HepG2 (cell line): ENCODE measurements around the gene RHOT2. TPM values are rescaled to one million over a fixed set of nuclear protein-coding genes. Genes with fewer than 3 reads are reported as not detected.

Experiments used
- HMGA1 ChIP-seq: sonication (generic); formaldehyde crosslinking; conservative IDR thresholded peaks from 2 replicates; pipeline ENCODE4 v1.4.0; 2020; ENCODE audit warnings: missing genetic modification reagents
- KDM1A ChIP-seq: IDR thresholded peaks from 2 replicates; pipeline ENCODE4 v1.6.1; 2016; ENCODE audit warnings: missing compliant biosample characterization
- MIER2 ChIP-seq: IDR thresholded peaks from 2 replicates; pipeline ENCODE4 v1.6.1; 2016; ENCODE audit warnings: missing biosample characterization, missing genetic modification reagents
- POLR2A ChIP-seq, 2 experiments: IDR thresholded peaks; 2 replicates each; pipeline ENCODE4 v1.6.1; 2011; ENCODE audit warnings: low read depth in 2 of 2, low read length in 2 of 2, mild to moderate bottlenecking in 1 of 2, moderate library complexity in 1 of 2; ENCODE audit not compliant: insufficient read depth in 1 of 2
- PPARG ChIP-seq: conservative IDR thresholded peaks from 2 replicates; pipeline ENCODE4 v1.6.1; 2016; ENCODE audit warnings: missing biosample characterization, missing genetic modification reagents
- RARA ChIP-seq: IDR thresholded peaks from 2 replicates; pipeline ENCODE4 v1.6.1; 2016; ENCODE audit warnings: missing genetic modification reagents, missing compliant biosample characterization
- SATB2 ChIP-seq: sonication (generic); formaldehyde crosslinking; IDR thresholded peaks from 2 replicates; pipeline ENCODE4 v1.5.0; 2020; ENCODE audit warnings: missing genetic modification reagents
- SOX6 ChIP-seq, 2 experiments: fragments of 450-650 bp in 1 of 2; sonication (generic) in 1 of 2; formaldehyde crosslinking in 1 of 2; IDR thresholded peaks; 2 replicates each; pipeline versions ENCODE4 v1.4.0 to v1.6.1; 2017 to 2020; ENCODE audit warnings: antibody characterized with exemption in 1 of 2, mild to moderate bottlenecking in 1 of 2, missing genetic modification reagents in 1 of 2
- TAF1 ChIP-seq: sonication (generic); formaldehyde crosslinking; IDR thresholded peaks from 2 replicates; pipeline ENCODE4 v1.4.0; 2020; ENCODE audit warnings: missing genetic modification reagents
- TAF15 ChIP-seq: fragments of 200-400 bp; formaldehyde crosslinking; IDR thresholded peaks from one replicate; pipeline ENCODE4 v1.6.1; 2018; ENCODE audit warnings: mild to moderate bottlenecking, low read depth, low read length; ENCODE audit not compliant: poor library complexity, severe bottlenecking
- TP53 ChIP-seq: sonication (generic); formaldehyde crosslinking; conservative IDR thresholded peaks from 2 replicates; pipeline ENCODE4 v1.4.0; 2020; ENCODE audit warnings: missing genetic modification reagents
- ZBTB26 ChIP-seq: IDR thresholded peaks from 2 replicates; pipeline ENCODE4 v1.6.1; 2016; ENCODE audit warnings: missing compliant biosample characterization, missing genetic modification reagents, borderline replicate concordance
- ZBTB46 ChIP-seq: sonication (generic); formaldehyde crosslinking; IDR thresholded peaks from 2 replicates; pipeline ENCODE4 v1.4.0; 2020; ENCODE audit warnings: mild to moderate bottlenecking, missing genetic modification reagents, borderline replicate concordance
- ZBTB7B ChIP-seq: sonication (generic); formaldehyde crosslinking; IDR thresholded peaks from 2 replicates; pipeline ENCODE4 v1.4.0; 2020; ENCODE audit warnings: missing genetic modification reagents
- ZNF251 ChIP-seq: sonication (generic); formaldehyde crosslinking; IDR thresholded peaks from 2 replicates; pipeline ENCODE4 v1.9.0; 2021; ENCODE audit warnings: mild to moderate bottlenecking, missing genetic modification reagents
- ZNF609 ChIP-seq: sonication (generic); formaldehyde crosslinking; IDR thresholded peaks from 2 replicates; pipeline ENCODE4 v1.4.0; 2020; ENCODE audit warnings: mild to moderate bottlenecking, missing genetic modification reagents, borderline replicate concordance
- ZNF703 ChIP-seq: sonication (generic); formaldehyde crosslinking; IDR thresholded peaks from 2 replicates; pipeline ENCODE4 v1.5.1; 2020; ENCODE audit warnings: missing genetic modification reagents, mild to moderate bottlenecking, moderate library complexity, borderline replicate concordance
- ZNF772 ChIP-seq: sonication (generic); formaldehyde crosslinking; IDR thresholded peaks from 2 replicates; pipeline ENCODE4 v1.5.0; 2020; ENCODE audit warnings: mild to moderate bottlenecking, missing genetic modification reagents
- ZNF777 ChIP-seq: sonication (generic); formaldehyde crosslinking; IDR thresholded peaks from 2 replicates; pipeline ENCODE4 v1.4.0; 2020; ENCODE audit warnings: missing genetic modification reagents
- polyA plus RNA-seq, 8 experiments: library from polyadenylated mRNA; depleted of rRNA in 3 of 8; stranded (reverse) in 7 of 8; unstranded in 1 of 8; fragments of >200 nt; fragmentation: Illumina TruSeq in 4 of 8; extraction: Trizol in 4 of 8; gene quantifications; 2 replicates each; pipeline versions ENCODE4 v1.2.1 to v1.2.3, GENCODE V29; 2011 to 2016; ENCODE audit warnings: low read depth in 4 of 8, missing spikeins in 1 of 8, mixed read lengths in 1 of 8; ENCODE audit not compliant: insufficient read depth in 1 of 8
- total RNA-seq, 5 experiments: library from RNA; depleted of rRNA; stranded (reverse); fragments of >200 nt; fragmentation: Illumina TruSeq; extraction: Trizol; gene quantifications; 2 replicates each; pipeline ENCODE4 v1.2.3, GENCODE V29; 2016; ENCODE audit warnings: low read depth in 1 of 5
- TF ChIP-seq, protein P1 (sequence below): sonication (generic); formaldehyde crosslinking; IDR thresholded peaks from 2 replicates; pipeline ENCODE4 v1.5.1; 2020; ENCODE audit warnings: missing genetic modification reagents, mild to moderate bottlenecking, borderline replicate concordance
- TF ChIP-seq, protein P2 (sequence below): sonication (generic); formaldehyde crosslinking; IDR thresholded peaks from 2 replicates; pipeline ENCODE4 v1.4.0; 2020; ENCODE audit warnings: missing genetic modification reagents

Gene RHOT2
- total and polyA plus RNA-seq, 2 of the 13 experiments (the other 11 are each of a cell fraction or from before 2014, with no cell fraction given): 63.6 to 76.9 TPM

- TF ChIP-seq HMGA1 (CRISPR knock-in tag) (no peak), TP53 (no peak), ZNF772 (CRISPR knock-in tag) (0 out of 2 replicates have a peak, but pooled peaks have one; percentile 34), TAF15 (no peak), SOX6 (IDR thresholded peaks at IDR 0.05) (no peak), SOX6 (CRISPR knock-in tag; IDR thresholded peaks at IDR 0.05) (0 out of 2 replicates have a peak, but pooled peaks have one; percentile 15), MIER2 (CRISPR knock-in tag) (no peak), ZNF703 (CRISPR knock-in tag) (no peak), PPARG (CRISPR knock-in tag) (no peak), SATB2 (CRISPR knock-in tag) (no peak), POLR2A (IDR thresholded peaks at IDR 0.05; ENCODE audit: insufficient read depth in 1 of 2, low read depth in 2 of 2, low read length in 2 of 2) (no peak), ZNF251 (CRISPR knock-in tag) (no peak), KDM1A (no peak), ZNF777 (CRISPR knock-in tag) (no peak; the same call in none of the 2 replicates), ZBTB46 (CRISPR knock-in tag) (no peak), ZBTB7B (CRISPR knock-in tag) (no peak), ZNF609 (CRISPR knock-in tag) (no peak), RARA (CRISPR knock-in tag) (no peak), TAF1 (CRISPR knock-in tag) (no peak), ZBTB26 (CRISPR knock-in tag) (0 out of 2 replicates have a peak, but pooled peaks have one; percentile 29)
- TF ChIP-seq, protein P1, sequence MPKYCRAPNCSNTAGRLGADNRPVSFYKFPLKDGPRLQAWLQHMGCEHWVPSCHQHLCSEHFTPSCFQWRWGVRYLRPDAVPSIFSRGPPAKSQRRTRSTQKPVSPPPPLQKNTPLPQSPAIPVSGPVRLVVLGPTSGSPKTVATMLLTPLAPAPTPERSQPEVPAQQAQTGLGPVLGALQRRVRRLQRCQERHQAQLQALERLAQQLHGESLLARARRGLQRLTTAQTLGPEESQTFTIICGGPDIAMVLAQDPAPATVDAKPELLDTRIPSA (CRISPR knock-in tag): no peak
- TF ChIP-seq, protein P2, sequence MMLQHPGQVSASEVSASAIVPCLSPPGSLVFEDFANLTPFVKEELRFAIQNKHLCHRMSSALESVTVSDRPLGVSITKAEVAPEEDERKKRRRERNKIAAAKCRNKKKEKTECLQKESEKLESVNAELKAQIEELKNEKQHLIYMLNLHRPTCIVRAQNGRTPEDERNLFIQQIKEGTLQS: no peak
Observed at GRCh38 chr16:714558-715476, 46.9 kb downstream of the RHOT2 start, which contains the start of gene METRN (continued).
